ENCODE data around the gene ATXN1.
"Not testable (repeated sequence)": the region's sequence is repeated elsewhere in the genome, so short reads cannot be mapped to it uniquely, and the experiment has no call there.

ATXN1 gene

DNA sequence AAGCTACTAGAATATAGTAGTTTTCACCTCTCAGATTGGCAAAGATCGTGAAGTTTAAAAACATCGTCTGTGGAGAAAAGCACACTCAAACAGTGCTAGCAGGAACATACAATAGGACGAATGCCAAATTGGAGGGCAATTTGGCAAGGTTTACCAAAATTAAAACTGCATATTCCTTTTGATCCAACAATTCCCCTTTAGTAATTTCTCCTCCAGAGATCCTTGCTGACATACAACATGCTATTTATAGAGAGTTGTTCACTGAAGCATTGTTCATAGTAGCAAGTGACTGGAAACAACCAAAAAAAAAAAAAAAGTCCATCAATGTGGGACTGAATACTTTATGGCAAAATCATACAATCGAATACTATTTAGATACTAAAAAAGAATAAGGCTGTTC, 202.2 kb downstream of the ATXN1 start:
- DNase-seq = no peak

DNA sequence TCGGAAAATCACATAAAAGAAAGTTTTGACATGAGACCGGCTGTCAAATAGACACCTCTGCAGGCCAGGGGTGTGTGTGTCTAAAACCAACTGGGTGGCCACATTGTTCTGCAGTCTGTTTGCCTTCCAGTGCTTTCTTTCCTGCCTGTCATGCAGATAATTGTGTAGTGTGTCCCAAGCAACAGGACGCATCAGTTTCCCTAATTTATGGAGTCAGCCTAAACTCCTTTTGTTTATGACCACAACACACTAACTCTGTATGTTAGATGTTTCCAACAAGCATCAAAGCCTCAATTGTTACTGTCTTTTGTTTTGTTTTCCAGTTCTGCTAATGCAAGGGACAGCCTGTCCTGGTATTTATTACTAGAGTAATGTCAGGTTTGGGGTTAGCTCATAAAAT, 205.7 kb downstream of the ATXN1 start:
- no peak for DNase-seq

GRCh38 chr6:16553531-16553930, 207.7 kb downstream of the ATXN1 start:
- DNase-seq = no peak

DNA sequence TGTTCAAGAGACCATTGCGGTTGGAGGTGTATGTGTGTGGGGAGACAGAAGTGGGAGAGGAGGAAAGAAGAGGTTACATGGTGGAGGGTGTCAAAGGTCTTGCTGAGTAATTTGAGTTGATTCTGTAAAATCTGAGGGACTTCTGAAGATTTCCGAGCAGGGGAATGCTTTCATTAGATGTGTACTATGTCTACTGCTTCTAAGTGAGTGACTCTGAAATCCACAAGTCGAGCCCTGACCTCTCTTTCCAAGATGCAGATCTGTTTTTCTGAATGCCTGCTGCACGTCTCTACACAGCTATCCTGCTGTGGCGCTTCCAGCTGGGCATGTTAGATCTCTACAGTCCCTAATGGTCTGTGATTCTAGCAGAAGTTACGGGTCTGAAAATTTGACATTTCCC, 209.8 kb downstream of the ATXN1 start:
- no peak for DNase-seq

GRCh38 chr6:16548121-16548520, 213.1 kb downstream of the ATXN1 start:
- no peak for DNase-seq

DNA sequence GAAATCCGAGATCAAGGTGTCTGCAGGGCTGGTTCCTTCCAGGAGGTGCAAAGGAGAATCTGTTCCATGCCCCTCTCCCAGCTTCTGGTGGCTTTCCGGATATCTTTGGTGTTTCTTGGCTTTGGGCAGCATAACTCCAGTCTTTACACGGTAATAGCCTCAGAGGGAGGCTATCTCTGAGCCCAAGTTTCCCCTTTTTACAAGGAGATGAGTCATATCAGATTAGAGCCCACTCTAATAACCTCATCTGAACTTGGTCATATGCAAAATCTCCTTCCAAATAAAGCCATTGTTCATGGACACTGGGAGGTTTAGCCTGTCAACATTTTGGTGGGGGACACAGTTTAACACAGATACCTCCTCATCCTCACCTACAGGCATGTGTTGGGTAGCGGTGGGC, 213.7 kb downstream of the ATXN1 start:
- DNase-seq = no peak

- DNase-seq = no peak
These were observed 214.4 kb downstream of the ATXN1 start for GRCh38 chr6:16546861-16547260.

DNA sequence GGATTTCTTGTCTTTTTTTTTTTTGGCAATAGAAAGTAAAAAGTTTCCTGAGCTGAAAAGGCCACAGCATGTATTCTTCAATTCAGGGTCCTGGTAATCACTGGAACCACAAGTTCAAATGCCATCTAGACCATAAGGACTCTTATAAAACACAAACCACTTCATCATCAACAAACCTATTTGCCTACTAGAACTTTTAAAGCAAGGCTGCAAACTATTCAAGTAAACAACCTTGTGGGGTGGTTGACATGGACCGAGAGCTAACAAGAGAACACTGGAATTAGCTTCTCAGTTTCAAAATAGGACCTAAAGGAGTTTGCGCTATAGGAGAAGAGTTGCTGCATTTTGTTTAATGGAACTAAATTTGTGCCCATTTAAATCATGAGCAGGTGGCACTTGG, 215.9 kb downstream of the ATXN1 start:
- DNase-seq = no peak

DNA sequence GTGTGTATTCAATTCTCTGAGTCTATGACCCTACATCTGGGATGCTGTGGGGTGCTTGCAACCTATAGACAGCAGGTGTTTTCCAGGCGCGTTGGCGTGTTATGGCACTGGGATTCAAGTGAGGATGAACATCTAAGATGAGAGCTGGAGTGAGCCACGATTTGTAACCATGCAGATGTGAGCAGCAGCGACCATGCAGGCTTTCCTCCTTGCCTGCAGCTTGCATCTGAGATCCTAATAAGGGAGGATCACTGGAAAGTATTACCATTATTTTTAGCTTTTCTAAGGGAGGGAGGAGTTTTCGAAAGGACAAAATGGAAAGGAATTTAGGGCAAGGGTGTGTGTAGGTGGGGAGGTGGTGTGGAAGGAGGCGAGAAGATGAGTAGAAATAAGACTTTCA, 216.7 kb downstream of the ATXN1 start:
- no peak for DNase-seq

- no peak for DNase-seq
These were observed 217.3 kb downstream of the ATXN1 start for GRCh38 chr6:16544006-16544405.

GRCh38 chr6:16543521-16543920, 217.7 kb downstream of the ATXN1 start:
- no peak for DNase-seq

DNA sequence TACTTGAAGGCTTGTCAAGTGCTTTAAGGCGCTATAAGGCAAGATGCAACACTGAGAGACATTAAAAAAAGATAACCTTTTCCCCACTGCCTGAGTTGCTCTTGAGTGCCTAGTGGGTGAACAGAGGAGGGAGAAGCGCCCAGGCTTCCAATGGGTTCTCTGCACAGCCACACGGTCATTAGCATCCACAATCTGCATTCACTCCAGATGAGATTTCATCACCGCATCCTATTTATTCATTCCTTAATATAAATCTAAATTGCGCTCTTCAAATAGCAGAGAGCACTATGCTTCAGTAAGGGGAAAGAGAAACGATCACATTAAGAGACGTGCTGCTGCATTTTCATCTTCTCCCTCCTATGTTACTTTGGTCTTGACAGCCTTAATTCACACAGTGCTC, 219.2 kb downstream of the ATXN1 start:
- no peak for DNase-seq

- no peak for DNase-seq
These were observed 220.2 kb downstream of the ATXN1 start for GRCh38 chr6:16540804-16541752.

GRCh38 chr6:16540383-16540782, 220.9 kb downstream of the ATXN1 start:
- DNase-seq = not testable (repeated sequence)

- DNase-seq = no peak
These were observed 222.0 kb downstream of the ATXN1 start for GRCh38 chr6:16539086-16539931.

DNA sequence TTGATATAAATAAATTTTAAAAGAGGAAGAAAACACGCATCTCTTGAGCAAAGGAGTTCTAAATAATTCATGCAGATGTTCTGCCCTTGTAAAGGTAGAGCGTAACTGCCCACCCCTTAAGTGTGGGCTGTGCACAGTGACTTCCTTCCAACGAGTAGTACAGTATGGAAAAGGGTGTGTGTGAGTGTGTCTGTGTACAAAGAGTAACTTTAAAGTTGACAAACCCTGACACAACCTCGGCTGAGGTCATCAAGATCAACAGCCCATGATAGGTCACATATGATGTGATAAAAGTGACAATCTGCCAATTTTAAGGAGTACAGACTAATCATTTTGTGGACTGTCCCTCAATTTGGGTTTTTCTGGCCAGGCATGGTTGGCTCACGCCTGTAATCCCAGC, 225.7 kb downstream of the ATXN1 start:
- no peak for DNase-seq

GRCh38 chr6:16533721-16534136, 227.5 kb downstream of the ATXN1 start:
- no peak for DNase-seq

DNA sequence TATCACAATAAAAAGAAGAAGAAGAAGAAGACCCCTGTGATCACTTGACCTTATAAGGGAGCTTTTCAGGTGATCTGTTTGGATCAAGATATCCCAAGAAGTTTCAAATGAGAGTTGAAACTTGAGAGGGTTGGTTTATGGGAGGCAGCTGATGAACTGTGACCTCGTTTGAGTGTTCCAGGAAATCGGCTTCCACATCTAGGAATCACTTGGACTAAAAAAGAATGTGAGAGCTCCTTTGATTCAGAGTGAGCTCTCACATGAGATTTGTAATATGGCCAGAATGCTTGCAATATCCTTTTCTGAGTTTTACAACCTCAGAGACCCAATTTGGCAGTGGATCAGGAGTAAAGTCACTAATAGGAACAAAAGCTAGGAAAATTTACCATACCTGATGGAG, 228.1 kb downstream of the ATXN1 start:
- no peak for DNase-seq

- DNase-seq = no peak
These were observed 233.6 kb downstream of the ATXN1 start for GRCh38 chr6:16527691-16528090.

- no peak for DNase-seq
These were observed 236.9 kb downstream of the ATXN1 start for GRCh38 chr6:16524380-16524707.

DNA sequence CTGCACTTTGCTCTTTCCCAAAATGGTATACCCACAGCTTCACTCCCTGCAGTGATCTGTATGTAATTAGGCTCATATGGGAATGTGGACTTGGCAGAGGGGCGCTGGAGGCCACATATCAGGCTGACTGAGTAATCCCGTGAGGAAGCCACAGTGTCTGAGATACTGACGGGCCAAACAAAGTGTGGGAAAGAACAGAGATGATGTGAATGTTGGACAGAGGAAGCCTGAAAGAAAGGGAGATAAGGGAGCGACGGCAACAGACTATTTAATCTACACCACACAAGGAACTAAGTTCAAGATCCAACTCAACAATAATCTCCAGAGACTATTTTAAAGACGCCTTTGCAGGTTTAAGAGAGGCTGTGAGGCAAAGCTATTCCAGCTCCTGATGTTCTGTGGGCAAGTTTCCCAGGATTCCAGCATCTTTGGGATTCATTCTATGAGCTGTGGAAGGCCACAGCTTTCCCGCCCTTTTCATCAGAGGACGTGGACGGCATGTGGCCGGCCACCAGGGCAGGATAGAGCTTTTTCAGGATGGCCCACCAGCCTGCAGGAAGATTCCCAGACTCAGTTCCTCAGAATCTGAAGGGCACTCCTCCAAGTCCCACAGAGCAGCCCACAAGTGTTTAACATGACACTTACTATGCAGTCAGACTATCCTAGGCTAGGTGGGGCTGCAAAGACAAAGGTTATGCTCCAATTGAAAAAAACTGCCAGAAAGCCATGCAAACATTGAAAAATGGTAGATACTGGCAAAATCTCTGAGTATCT, 237.5 kb downstream of the ATXN1 start:
- DNase-seq = no peak

DNA sequence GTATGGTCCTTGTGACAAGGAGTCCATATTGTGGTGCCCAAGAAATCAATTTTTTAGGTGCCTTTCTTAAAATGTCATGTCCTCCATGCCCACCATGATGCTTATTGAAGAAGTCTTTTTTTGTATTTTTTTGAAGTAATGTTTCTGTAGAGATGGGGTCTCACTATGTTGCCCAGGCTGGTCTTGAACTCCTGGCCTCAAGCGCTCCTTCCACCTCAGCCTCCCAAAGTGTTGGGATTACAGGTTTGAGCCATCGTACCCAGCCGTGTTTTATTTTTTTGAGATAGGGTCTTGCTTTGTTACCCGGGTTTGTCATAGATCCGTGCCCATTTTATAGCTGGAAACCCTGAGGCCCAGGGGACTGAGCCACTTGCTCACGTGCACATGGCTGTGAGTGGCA, 238.3 kb downstream of the ATXN1 start:
- no peak for DNase-seq

- no peak for DNase-seq
These were observed 239.7 kb downstream of the ATXN1 start for GRCh38 chr6:16521528-16521927.

Measured in DMS79 treated with DMSO at 0.1 percent for 48 hours (cell line).